Glomerular endothelial cell (primary cell): ENCODE data around the gene GARIN5A. TPM values are rescaled to one million over a fixed set of nuclear protein-coding genes. Genes with fewer than 3 reads are reported as not detected.
"Not testable (repeated sequence)": the region's sequence is repeated elsewhere in the genome, so short reads cannot be mapped to it uniquely, and the experiment has no call there.

Experiments
- DNase-seq: peaks from one replicate; pipeline ENCODE4 v3.0.0-alpha.2; 2011; ENCODE audit warnings: low read depth, low spot score; ENCODE audit errors: extremely low read depth
- total RNA-seq: library from RNA; depleted of rRNA; stranded (reverse); fragments of >200 nt; gene quantifications from 2 replicates; pipeline ENCODE4 v1.2.3, GENCODE V29; 2015

The GARIN5A gene
- total RNA-seq, 1 donor from 2014 or later = not detected

DNA sequence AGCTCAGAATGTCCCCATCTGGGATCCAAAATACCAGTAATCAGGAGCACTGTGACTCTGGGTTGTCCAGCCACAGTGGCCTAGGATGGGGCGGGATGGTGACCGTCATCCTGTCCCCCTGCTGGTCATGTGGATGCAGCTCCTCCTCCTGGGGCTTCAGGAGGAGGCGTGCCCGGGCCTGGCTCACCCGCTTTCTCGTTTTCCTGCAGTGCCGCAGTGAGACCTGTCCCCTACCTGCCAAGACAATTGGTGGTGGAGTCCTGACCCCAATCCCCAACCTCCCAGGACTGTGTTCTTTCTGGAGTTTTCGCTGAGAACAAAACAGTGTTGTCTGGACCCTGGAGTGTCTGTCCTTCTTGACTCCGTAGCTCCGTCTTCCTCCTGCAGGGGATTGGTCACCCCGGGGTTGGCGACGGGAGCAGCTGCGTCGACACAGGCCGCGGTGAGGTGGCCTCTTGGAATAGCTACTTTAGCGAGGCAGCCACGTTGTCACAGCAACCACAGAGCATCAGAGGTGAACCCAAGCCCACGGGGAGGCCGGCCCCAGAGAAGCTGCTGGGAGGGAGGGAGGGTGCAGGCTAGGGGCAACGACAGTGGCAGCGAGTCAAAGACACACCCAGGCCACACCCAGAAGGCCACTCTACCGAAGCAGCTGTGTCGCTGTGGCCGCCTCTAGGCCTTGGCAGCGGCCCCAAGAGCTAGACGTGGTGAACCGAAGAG, 10.5 kb downstream of the GARIN5A start:
- DNase-seq = no peak

DNA sequence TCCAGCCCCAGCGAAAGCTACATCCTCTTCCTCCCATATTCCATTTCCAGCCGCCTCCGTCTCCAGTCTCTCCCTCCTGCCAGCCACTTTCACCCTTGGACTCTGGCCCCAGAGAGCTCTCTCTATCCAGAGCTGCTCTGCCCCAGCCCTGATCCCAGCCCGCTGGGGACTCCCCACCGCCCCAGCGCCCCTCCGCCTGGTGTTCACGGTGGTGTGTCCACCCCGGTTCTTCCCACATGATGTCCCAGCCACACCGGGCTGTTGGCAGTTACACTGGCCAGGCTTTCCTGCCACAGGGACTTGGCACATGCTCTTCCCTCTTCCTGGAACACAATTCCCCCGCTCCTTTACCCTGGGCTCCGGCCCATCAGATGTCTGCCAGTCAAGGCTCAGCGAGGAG, 11.6 kb downstream of the GARIN5A start:
- no peak for DNase-seq

DNA sequence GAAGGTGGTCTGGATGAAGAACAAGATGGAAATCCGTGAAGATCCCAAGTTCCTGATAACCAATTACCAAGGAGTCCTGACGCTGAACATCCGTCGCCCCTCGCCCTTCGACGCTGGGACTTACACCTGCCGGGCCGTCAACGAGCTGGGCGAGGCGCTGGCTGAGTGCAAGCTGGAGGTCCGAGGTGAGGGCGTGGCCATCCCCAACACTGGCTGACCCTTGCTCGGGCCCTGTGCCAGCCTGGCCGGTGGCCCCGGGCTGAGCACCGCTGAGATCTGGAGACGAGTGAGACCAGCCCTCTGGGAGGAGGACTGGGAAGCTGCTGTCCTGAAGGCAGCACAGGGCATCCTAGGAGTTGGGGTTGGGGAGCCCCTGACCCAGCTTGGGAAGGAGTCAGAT, 12.3 kb downstream of the GARIN5A start:
- DNase-seq = no peak

DNA sequence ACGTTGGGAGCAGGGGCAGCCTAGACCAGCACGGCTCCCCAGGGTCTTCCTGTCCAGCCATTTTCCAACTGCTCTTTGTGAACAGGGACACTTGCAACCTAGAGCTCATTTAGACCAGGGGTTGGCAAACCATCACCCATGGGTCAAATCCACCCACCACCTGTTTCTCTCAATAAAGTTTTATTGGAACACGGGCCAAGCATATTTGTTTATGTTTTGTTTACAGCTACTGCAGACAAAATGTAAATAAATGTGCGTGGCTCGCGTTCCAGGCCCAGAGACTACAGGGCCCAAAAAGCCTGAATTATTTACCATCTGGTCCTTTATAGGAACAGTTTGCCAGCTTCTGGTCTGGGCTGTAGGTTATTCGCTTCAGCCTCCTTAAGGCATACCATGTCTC, 13.7 kb downstream of the GARIN5A start:
- no peak for DNase-seq

DNA sequence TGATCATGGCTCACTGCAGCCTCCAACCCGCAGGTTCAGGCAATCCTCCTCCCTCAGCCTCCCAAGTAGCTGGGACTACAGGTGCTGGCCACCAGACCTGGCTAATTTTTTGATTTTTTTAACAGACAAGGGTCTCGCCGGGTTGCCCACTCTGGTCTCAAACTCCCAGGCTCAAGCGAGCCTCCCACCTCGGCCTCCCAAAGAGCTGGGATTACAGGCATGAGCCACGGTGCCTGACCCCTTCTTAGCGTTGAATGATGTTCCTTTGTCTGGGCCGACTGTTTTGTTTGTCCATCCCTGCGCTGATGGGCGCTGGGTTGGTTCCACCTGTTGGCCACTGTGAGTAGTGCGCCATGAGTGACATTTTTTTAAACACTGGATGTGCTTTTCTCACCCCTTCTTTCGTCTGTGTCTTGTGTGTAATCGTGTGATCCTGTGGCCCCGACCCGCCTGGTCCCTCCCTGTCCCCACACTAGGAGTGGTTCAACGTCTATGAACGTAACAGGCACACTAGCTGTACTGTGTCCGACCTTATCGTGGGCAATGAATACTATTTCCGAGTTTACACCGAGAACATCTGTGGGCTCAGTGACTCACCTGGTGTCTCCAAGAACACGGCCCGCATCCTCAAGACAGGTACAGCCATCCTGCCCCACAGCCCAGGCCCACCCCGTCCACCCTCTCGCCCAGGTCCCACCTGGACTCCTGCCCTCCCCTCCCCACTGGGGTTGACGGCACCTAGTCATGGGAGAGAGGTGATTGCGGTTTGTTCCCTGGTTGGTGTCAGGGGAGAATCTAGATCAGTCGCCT, 15.4 kb downstream of the GARIN5A start:
- DNase-seq = no peak

DNA sequence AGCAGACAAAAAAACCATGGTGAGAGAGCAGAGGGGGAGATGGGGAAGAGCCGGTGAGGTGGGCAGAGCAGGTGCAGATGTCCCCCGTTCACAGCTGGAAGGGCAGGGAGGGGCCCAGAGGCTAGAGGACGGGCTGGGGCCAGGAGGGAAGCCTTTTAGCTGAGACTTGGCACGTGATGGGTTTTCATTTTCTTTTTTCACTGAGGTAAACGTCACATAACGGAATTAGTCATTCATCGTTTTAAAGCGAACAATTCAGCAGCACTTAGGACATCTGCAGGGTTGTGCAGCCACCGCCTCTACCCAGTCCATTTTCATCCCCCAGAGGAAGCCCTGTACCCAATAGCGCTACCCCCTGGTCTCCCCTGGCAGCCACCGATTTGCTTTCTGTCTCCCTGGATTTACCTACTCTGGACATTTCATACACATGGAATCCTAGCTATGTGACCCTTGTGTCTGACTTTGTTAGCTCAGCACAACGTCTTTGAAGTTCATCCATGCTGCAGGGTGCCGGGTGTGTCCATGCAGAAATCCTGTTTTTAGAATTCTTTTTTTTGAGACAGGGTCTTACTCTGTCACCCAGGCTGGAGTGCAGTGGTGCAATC, 16.4 kb downstream of the GARIN5A start:
- DNase-seq = no peak

DNA sequence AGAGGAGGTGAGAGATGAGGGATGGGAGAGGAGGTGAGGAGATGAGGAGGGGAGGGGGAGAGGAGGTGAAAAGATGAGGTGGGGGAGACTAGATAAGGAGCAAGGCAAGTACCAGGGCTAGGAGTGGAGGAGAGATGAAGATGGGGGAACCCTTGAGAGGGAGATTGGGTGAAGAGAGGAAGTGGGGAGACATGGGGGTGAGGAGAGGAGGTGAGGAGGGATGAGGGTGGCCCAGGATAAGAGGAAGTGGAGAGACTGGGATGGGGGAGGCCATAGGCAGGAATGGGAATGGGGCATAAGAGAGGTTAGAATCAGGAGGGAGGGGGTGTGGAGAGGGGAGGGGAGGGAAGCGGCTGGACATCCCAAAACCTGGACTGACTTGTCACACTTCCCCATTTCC, 17.0 kb downstream of the GARIN5A start:
- DNase-seq = no peak

DNA sequence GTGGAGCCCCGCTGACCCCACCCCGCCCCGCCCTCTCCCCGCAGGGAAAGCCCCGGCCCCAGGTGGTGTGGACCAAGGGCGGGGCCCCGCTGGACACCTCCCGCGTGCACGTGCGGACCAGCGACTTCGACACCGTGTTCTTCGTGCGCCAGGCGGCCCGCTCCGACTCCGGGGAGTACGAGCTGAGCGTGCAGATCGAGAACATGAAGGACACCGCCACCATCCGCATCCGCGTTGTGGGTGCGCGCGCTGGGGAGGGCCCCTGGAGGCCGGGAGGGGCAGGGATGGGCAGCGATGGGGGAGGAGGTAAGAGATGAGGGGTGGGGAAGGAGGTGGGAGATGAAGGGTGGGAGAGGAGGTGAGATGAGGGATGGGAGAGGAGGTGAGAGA, 17.6 kb downstream of the GARIN5A start:
- DNase-seq = no peak

DNA sequence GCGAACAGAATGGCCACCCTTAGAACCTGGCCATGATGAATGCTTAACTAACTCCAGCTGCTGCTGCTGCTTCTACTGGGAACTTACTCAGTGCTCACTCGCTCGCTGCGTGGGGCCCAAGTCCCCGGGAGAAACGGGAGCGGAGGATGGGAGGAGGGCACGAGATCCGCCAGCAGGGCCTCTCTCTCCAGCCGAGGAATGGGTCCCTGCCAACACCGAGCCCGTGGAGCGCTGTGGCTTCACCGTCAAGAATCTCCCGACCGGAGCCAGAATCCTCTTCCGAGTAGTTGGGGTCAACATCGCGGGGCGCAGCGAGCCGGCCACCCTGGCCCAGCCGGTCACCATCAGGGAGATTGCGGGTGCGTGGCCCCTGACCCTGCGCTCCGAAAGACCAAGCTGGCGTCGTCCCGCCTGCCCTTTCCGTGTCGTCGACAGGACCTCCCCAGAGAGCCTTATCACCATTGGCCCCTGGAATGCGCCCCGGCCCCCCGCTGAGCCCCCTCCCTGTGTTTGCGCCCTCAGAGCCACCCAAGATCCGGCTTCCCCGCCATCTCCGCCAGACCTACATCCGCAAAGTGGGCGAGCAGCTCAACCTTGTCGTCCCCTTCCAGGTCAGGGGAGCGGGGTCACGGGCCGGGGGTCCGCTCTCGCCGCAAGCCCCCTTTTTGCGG, 18.1 kb downstream of the GARIN5A start:
- DNase-seq = no peak

DNA sequence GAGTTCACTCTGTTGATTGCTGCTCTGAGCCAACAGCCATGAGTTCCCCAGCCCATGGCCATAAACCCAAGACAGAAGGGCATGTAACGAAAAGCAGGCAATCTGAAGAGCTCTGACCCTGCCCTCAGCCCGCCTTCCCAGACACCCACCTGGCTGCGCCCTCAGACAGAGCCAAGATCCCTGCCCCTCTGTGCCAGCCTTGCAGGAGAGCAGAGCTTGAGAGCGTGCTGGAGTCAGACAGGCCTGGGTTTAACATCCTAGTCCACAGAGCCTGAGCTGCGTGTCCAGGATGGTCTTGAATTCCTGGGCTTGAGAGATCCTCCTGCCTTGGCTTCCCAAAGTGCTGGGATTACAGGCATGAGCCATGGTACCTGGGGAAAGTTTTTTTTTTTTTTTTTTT, 19.3 kb downstream of the GARIN5A start:
- no peak for DNase-seq

DNA sequence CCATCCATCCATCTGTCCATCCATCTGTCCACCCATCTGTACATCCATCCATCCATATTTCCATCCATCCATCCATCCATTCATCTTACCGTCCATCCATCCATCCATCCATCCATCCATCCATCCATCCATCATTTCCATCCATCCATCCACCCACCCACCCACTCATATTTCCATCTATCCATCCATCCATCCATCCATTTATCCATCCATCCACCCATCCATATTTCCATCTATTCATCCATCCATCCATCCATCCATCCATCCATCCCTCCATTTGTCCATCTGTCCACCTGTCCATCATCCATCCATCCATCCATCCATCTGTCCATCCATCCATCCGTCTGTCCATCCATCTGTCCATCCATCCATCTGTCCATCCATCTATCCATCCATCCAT, 20.7 kb downstream of the GARIN5A start:
- no peak for DNase-seq

DNA sequence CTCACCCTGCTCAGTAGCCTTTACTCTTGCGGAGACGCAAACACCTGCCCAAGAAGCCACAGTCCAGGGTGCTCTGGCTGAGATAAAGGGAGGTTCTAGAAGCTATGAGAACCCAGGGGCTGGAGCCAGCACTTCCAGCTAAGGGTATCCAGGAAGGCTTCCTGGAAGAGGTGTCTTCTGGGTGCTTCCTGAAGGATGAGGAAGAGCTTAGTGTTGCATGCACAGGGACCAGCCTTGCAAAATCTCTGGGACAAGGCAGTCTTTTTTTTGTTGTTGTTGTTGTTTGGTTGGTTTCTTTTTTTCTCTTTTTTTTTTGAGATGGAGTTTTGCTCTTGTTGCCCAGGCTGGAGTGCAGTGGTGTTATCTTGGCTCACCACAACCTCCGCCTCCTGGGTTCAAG, 23.4 kb downstream of the GARIN5A start:
- no peak for DNase-seq

DNA sequence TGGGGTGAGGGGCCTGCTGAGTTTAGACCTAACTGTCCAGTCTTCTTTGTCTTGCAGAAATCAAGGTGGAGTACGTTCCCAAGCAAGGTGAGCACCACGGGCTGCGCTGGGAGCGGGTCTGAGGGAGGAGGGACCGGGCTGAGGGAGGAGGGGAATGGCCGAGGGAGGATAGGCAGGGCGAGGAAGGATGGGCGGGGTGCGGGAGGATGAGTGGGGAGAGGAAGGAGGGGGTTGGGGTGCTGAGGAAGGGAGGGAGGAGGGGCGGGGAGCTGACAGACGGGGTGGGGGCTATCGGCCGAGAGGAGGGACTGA, 25.5 kb downstream of the GARIN5A start:
- no peak for DNase-seq

DNA sequence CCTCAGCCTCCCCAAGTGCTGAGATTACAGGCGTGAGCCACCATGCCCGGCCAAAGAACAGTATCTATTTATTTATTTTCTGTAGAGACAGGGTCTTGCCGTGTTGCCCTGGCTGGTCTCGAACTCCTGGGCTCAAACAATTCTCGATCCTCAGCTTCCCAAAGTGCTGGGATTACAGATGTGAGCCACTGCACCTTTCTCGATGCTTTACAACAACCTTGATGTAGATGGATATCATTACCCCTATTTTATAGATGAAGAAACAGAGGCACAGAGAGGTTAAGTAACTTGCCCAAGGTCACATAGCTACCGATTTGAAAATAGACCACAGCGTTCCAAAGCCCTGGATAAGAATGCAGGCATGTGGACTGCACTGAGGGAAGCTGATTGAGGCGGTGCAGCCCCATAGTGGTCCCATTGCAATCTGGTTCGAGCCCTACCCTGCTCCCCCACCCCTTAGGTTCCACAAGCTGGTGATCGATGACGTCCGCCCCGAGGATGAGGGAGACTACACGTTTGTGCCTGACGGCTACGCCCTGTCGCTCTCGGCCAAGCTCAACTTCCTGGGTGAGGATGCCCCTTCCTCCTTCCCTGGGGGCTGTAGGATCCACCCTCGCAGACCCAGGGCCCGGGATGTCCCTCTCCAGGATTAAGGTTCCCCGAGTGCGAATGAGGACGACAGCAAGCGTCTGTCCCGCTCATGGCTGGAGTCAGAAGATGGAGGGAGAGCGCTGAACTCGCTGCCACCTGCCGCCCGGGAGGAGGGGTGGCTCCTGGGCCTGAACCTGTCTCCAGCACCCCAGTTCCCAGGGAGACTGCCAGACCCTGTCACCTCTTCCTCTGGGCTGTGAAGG, 26.1 kb downstream of the GARIN5A start:
- DNase-seq = no peak

DNA sequence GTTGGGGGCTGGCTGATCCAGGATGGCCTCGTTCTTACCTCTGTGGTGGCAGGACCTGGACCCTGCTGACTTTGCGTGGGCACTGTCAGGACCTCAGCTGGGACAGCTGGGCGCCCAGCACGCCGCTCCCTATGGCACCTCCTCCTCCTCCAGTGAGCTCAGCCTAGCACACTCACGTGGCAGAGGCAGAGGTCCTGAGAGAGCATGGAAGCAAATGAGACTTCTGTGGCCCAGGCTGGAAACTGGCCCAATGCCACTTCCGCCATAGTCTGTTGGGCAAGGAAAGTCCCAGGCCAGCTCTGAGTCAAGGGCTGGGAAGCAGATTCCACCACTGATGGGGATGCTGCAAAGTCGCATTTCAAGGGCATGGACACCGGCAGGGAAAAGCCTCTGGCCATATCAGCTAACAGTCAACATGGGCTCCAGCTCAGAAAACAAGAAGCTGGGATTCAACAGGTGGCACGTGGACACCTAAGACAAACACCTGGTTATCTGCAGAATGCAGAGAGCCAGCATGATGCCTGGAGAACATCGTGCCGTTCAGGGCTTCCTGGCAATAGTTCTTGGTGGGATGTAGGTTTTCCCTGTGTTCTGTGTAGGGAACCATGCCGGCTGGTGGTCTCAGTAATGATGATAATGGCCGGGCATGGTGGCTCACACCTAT, 27.3 kb downstream of the GARIN5A start:
- no peak for DNase-seq

DNA sequence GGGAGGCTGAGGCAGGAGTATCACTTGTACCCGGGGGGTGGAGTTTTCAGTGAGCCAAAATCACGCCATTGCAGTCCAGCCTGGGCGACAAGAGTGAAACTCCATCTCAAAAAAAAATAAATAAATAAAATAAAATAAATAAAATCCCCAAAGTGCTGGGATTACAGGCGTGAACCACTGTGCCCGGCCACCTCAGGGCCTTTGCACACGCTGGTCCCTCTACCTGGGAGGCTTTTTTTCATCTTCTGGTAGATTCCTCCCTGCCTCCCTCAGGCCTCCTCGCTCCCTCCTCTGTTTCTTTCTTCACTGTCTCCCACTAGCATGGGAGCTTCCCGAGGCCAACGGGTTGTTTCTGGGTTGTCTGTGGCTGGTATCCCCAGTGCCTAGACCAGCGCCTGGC, 28.9 kb downstream of the GARIN5A start:
- DNase-seq = no peak

DNA sequence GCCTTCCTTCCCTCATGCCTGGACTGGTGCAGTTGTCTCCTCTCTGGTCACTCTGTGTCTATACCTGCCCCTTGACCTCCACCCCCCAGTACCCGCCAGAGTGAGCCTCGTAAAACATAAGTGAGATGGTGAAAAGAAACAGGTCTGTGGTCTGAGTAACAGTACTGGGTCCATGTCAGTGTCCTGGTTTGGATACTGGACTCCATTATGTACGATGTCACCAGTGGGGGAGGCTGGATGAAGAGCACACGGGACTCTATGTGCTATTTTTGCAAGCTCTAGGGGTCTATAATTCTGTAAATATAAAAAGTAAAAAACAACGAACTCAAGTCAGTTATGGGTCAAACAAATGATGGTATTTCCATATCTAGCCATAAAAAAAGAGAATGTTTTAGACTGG, 29.6 kb downstream of the GARIN5A start:
- no peak for DNase-seq

DNA sequence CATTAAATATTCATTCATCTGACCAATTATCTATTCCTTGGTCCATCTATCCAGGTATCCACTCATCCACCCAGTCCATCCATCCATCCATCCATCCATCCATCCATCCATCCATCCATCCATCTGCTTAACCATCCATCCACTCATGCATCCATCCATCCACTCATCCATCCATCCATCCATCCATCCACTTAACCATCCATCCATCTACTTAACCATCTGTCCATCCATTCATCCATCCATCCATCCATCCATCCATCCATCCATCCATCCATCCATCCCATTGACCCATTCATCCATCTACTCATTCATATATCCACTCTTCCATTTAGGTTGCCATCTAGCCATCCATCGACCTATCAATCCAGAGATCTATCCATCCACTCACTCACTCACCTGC, 32.6 kb downstream of the GARIN5A start:
- DNase-seq = no peak

DNA sequence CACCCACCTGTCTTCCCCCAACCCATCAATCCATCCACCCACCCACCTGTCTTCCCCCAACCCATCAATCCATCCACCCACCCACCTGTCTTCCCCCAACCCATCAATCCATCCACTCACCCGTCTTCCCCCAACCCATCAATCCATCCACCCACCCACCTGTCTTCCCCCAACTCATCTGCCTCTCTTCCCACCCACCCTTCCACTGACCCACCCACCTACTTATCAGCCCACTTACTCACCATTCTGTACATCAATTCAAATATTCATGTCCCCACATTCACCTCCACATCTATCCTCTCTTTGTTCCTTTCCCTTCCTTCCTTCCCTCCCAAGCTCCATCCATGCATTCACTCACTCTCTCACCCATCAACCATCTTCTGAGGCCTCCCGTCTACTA, 37.5 kb downstream of the GARIN5A start:
- DNase-seq = not testable (repeated sequence)

DNA sequence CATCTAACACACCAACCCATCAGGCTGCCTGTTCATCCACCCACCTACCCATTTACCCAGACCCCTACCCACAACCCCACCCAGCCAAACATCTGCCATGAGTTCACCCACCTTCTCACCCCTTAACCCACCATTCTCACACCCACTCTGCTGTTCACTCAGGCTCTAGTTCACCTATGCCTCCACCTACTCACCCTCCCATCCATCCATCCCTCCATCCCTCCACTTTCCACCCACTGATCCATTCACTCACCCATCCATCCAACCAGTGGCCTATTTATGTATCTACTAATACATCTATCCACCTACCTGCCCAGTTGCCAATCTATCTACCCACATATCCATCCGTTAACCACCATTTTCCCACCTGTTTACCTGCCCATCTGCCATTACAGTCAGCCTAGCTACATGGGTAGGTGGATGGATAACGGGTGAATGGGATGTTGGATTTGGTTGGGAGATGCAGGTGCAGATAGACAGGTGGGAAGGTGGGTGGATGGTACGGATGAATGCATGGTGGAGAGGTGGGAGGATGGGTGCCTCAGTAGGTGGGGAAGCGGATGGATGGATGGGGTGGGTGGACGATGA, 38.7 kb downstream of the GARIN5A start:
- DNase-seq = no peak
